Stimulated activated CD4-positive, alpha-beta T cell treated with anti-CD3 and anti-CD28 coated beads, Interleukin-15, amount 100 ng/mL, for 1 hour (primary cell): ENCODE measurements around the gene OXCT1.

Source experiments
- DNase-seq, 2 donors: peaks; one replicate each; pipeline ENCODE4 v3.0.0-alpha.2; 2020; ENCODE audit warnings: low read depth in 1 of 2, low spot score in 1 of 2

OXCT1 gene

GRCh38 chr5:41869724-41870626 lies at the start of gene OXCT1:
OXCT1 (minus strand) TSS chr5:41870425; CDS start chr5:41870358, 67 bp downstream.
- peak; percentile 87 to 90 for DNase-seq

- no peak for DNase-seq
Measured at GRCh38 chr5:41918105-41918504, 47.9 kb upstream of the OXCT1 start.

- no peak for DNase-seq
Measured at GRCh38 chr5:41908374-41909079, 38.3 kb upstream of the OXCT1 start.

GRCh38 chr5:41906151-41906550 lies 35.9 kb upstream of the OXCT1 start:
- DNase-seq = no peak

GRCh38 chr5:41903892-41904799 lies 33.9 kb upstream of the OXCT1 start, which contains the start of gene RIMOC1:
RIMOC1 (plus strand) TSS chr5:41904344; CDS start chr5:41904368, 24 bp downstream.
- DNase-seq = peak; percentile 94

GRCh38 chr5:41903382-41903891 lies 33.2 kb upstream of the OXCT1 start:
- no peak for DNase-seq

GRCh38 chr5:41896230-41896629 lies 26.0 kb upstream of the OXCT1 start:
- DNase-seq = no peak

- DNase-seq = no peak
Measured at GRCh38 chr5:41893074-41893851, 23.0 kb upstream of the OXCT1 start.

GRCh38 chr5:41892031-41892430 lies 21.8 kb upstream of the OXCT1 start:
- no peak for DNase-seq

GRCh38 chr5:41891066-41891707 lies 21.0 kb upstream of the OXCT1 start:
- DNase-seq = no peak

- no peak for DNase-seq
Measured at GRCh38 chr5:41885286-41885685, 15.1 kb upstream of the OXCT1 start.

GRCh38 chr5:41883936-41884335 lies 13.7 kb upstream of the OXCT1 start:
- no peak for DNase-seq

- DNase-seq = no peak
Measured at GRCh38 chr5:41883243-41883642, 13.0 kb upstream of the OXCT1 start.

- no peak for DNase-seq
Measured at GRCh38 chr5:41882765-41883164, 12.5 kb upstream of the OXCT1 start.

- DNase-seq = no peak
Measured at GRCh38 chr5:41878643-41879478, 8.6 kb upstream of the OXCT1 start.

GRCh38 chr5:41878173-41878572 lies 7.9 kb upstream of the OXCT1 start:
- no peak for DNase-seq

- DNase-seq = no peak
Measured at GRCh38 chr5:41877408-41877807, 7.2 kb upstream of the OXCT1 start.

- no peak for DNase-seq
Measured at GRCh38 chr5:41876678-41877077, 6.5 kb upstream of the OXCT1 start.

GRCh38 chr5:41875121-41875520 lies 4.9 kb upstream of the OXCT1 start:
- DNase-seq = no peak
